Measurements from ENCODE around the gene TTC31. TPM values are rescaled to one million over a fixed set of nuclear protein-coding genes. Genes with fewer than 3 reads are reported as not detected.

TTC31 gene
- total RNA-seq, 1 experiment from 2014 or later = 26.4 TPM

GRCh38 chr2:74535440-74535965 lies 52.6 kb downstream of the TTC31 start:
- peaks cover 4% of the 10 kb centered on the region; the same call in 1 of the 2 replicates for H3K79me2 ChIP-seq (ENCODE audit: insufficient read depth, low read length)
- no peaks in the 10 kb centered on the region for H4K20me1 ChIP-seq (ENCODE audit: insufficient read depth)
- ATAC-seq (no peak), DNase-seq (ENCODE audit: low read depth, low spot score) (no peak)
- no TSS peak for BruUV-seq (replicated peaks)
- intact Hi-C loops (cut with micrococcal nuclease) = no loop called here
- ChIA-PET CTCF (no interaction called here), RAD21 (ENCODE audit: low non-redundant PET in 1 of 2, low total read pairs in 2 of 2, uncharacterized antibody in 2 of 2, unreplicated experiment in 2 of 2) (no interaction called here), POLR2A (no interaction called here)
- no peak overlapping the region for H3K9ac ChIP-seq (ENCODE audit: low read length)
- H3K36me3 ChIP-seq (ENCODE audit: control insufficient read depth in 1 of 2, insufficient read depth in 2 of 2, low read length in 2 of 2) = no peaks in the 10 kb centered on the region; a peak in 1 of 4 replicates
- H3K4me2 ChIP-seq (ENCODE audit: low read length) = no peak overlapping the region
- TF ChIP-seq EZH2 (IDR thresholded peaks at IDR 0.05) (no peak), MAX (IDR thresholded peaks at IDR 0.05) (no peak), ATF3 (IDR thresholded peaks at IDR 0.05) (no peak), YY1 (IDR thresholded peaks at IDR 0.05; ENCODE audit: extremely low read depth, insufficient replicate concordance, low read depth, low read length) (no peak)
- peaks cover 6 to 10% of the 10 kb centered on the region in 2 experiments for H3K4me1 ChIP-seq (ENCODE audit: control insufficient read depth in 1 of 2, insufficient read depth in 2 of 2, low read length in 2 of 2)
- no peaks in the 10 kb centered on the region for H3K27me3 ChIP-seq (ENCODE audit: insufficient read depth, low read length)
- H3K4me3 ChIP-seq (replicated peaks in 1 of 2; ENCODE audit: low read depth in 1 of 2, low read length in 2 of 2) = no peak overlapping the region
- no peak overlapping the region for H2AFZ ChIP-seq (ENCODE audit: low read depth, low read length, poor library complexity, severe bottlenecking)
- no peaks in the 10 kb centered on the region for H3K9me3 ChIP-seq (ENCODE audit: control insufficient read depth in 1 of 2, insufficient read depth in 1 of 2, low read depth in 1 of 2, low read length in 2 of 2)
- no peak overlapping the region for H3K27ac ChIP-seq (ENCODE audit: low read depth, low read length)
- H3K9me2 ChIP-seq (ENCODE audit: insufficient read depth) = no peaks in the 10 kb centered on the region

GRCh38 chr2:74536166-74536950 lies 53.5 kb downstream of the TTC31 start:
- no peak for TF ChIP-seq YY1 (IDR thresholded peaks at IDR 0.05; ENCODE audit: extremely low read depth, insufficient replicate concordance, low read depth, low read length)
- no peak for TF ChIP-seq SP1 (IDR thresholded peaks at IDR 0.05; ENCODE audit: low read depth)
- no peak for TF ChIP-seq CEBPB (IDR thresholded peaks at IDR 0.05; ENCODE audit: low read depth)
- BruUV-seq (replicated peaks) = no TSS peak
- RAD21 ChIA-PET (ENCODE audit: low non-redundant PET in 1 of 2, low total read pairs in 2 of 2, uncharacterized antibody in 2 of 2, unreplicated experiment in 2 of 2) = no interaction called here
- H3K79me2 ChIP-seq (ENCODE audit: insufficient read depth, low read length) = no peaks in the 10 kb centered on the region
- H3K36me3 ChIP-seq (ENCODE audit: control insufficient read depth in 1 of 2, insufficient read depth in 2 of 2, low read length in 2 of 2) = no peaks in the 10 kb centered on the region; a peak in 1 of 4 replicates
- no peaks in the 10 kb centered on the region for H3K9me2 ChIP-seq (ENCODE audit: insufficient read depth)
- intact Hi-C loops (cut with micrococcal nuclease) = no loop called here
- no peak overlapping the region for H2AFZ ChIP-seq (ENCODE audit: low read depth, low read length, poor library complexity, severe bottlenecking)
- no peaks in the 10 kb centered on the region for H3K9me3 ChIP-seq (ENCODE audit: control insufficient read depth in 1 of 2, insufficient read depth in 1 of 2, low read depth in 1 of 2, low read length in 2 of 2)
- H4K20me1 ChIP-seq (ENCODE audit: insufficient read depth) = no peaks in the 10 kb centered on the region
- H3K4me1 ChIP-seq (ENCODE audit: control insufficient read depth in 1 of 2, insufficient read depth in 2 of 2, low read length in 2 of 2) = peaks cover 0 to 2% of the 10 kb centered on the region in 2 experiments; a peak in 1 of 4 replicates
- no peak overlapping the region for H3K27ac ChIP-seq (ENCODE audit: low read depth, low read length)
- POLR2A ChIA-PET = no interaction called here
- DNase-seq (ENCODE audit: low read depth, low spot score) (no peak), ATAC-seq (peak; percentile 43; the same call in 1 of the 2 replicates)
- H3K4me3 ChIP-seq (replicated peaks in 1 of 2; ENCODE audit: low read depth in 1 of 2, low read length in 2 of 2) = no peak overlapping the region
- H3K9ac ChIP-seq (ENCODE audit: low read length) = no peak overlapping the region
- CTCF ChIA-PET = no interaction called here
- H3K27me3 ChIP-seq (ENCODE audit: insufficient read depth, low read length) = no peaks in the 10 kb centered on the region
- H3K4me2 ChIP-seq (ENCODE audit: low read length) = no peak overlapping the region
